Upper lobe of left lung (tissue), 6 donors: ENCODE measurements around the gene SELL. TPM values are rescaled to one million over a fixed set of nuclear protein-coding genes. Genes with fewer than 3 reads are reported as not detected.
A peak's percentile ranks its signal among the peaks of the same experiment; 100 is the strongest.

Experiments used
- ATAC-seq, 2 donors: fragments of 200-7000 bp; cut with Tn5 transposase; one replicate each; pipeline ENCODE4 v1.9.1; 2022; ENCODE audit warnings: mild to moderate bottlenecking in 2 of 2, moderate library complexity in 2 of 2; ENCODE audit not compliant: low FRiP score in 2 of 2
- DNase-seq, 2 donors: peaks; one replicate each; pipeline ENCODE4 v3.0.0-alpha.2; 2019 to 2020
- H3K27ac ChIP-seq, 4 donors: fragments of 200-600 bp; sonication (generic); one replicate each; pipeline ENCODE4 v1.5.1; 2016 to 2019
- H3K27me3 ChIP-seq, 4 donors: fragments of 200-600 bp; sonication (generic); one replicate each; pipeline ENCODE4 v1.5.1; 2017 to 2019
- H3K36me3 ChIP-seq, 4 donors: fragments of 200-600 bp; sonication (generic); one replicate each; pipeline ENCODE4 v1.5.1; 2016 to 2019
- H3K4me1 ChIP-seq, 4 donors: fragments of 200-600 bp; sonication (generic); one replicate each; pipeline ENCODE4 v1.5.1; 2018 to 2019
- H3K4me3 ChIP-seq, 4 donors: fragments of 200-600 bp; sonication (generic); one replicate each; pipeline ENCODE4 v1.5.1; 2017 to 2019; ENCODE audit warnings: mild to moderate bottlenecking in 2 of 4, moderate library complexity in 1 of 4
- H3K9me3 ChIP-seq, 4 donors: fragments of 200-600 bp; sonication (generic); one replicate each; pipeline ENCODE4 v1.5.1; 2018 to 2019
- CTCF ChIP-seq, 6 experiments: fragments of 450-650 bp in 4 of 6; fragments of 200-600 bp in 2 of 6; sonication (generic) in 2 of 6; IDR thresholded peaks; one replicate each; pipeline ENCODE4 v1.5.1; 2016 to 2019; ENCODE audit warnings: antibody characterized with exemption in 6 of 6
- EP300 ChIP-seq, 4 donors: sonication (generic); formaldehyde crosslinking; IDR thresholded peaks; one replicate each; pipeline ENCODE4 v1.5.1; 2017; ENCODE audit warnings: antibody characterized with exemption in 4 of 4, control low read depth in 2 of 4
- POLR2A ChIP-seq, 4 donors: fragments of 450-650 bp; IDR thresholded peaks; one replicate each; pipeline ENCODE4 v1.5.1; 2016 to 2017; ENCODE audit warnings: antibody characterized with exemption in 4 of 4, mild to moderate bottlenecking in 2 of 4
- POLR2AphosphoS5 ChIP-seq, 2 donors: sonication (generic); formaldehyde crosslinking; IDR thresholded peaks; one replicate each; pipeline ENCODE4 v1.5.1; 2017; ENCODE audit warnings: antibody characterized with exemption in 2 of 2
- WGBS, 2 donors: methylation state at CpG; one replicate each; pipeline ENCODE4 v1.1.5; 2017 to 2018; 5-methylcytosine and 5-hydroxymethylcytosine counted together
- total RNA-seq, 6 donors: library from RNA; depleted of rRNA in 4 of 6; stranded (reverse); fragments of >200 nt in 4 of 6; gene quantifications; one replicate each; pipeline versions ENCODE4 v1.1.0 to v1.2.1, GENCODE V29; 2016 to 2021
- donor health status: DM: no; HTN: no; CAD: no; lungs with moderate emphysema.
- donor health status: DM: no; HTN: yes; CAD: no; lungs with severe emphysema.

The SELL gene
- total RNA-seq, 6 donors from 2014 or later = 3.9 to 41.3 (median 14.5) TPM

GRCh38 chr1:169731446-169731845 is 20.0 kb upstream of the SELL start:
- ATAC-seq = no peak
- H3K27me3 ChIP-seq = no peaks in the 10 kb centered on the region
- 87% methylated on average over 4 of the region's 4 CpGs for WGBS, 2 donors
- H3K36me3 ChIP-seq = no peaks in the 10 kb centered on the region
- H3K4me3 ChIP-seq = no peak overlapping the region
- TF ChIP-seq POLR2A (IDR thresholded peaks at IDR 0.05) (no peak), CTCF (IDR thresholded peaks at IDR 0.05) (no peak), EP300 (IDR thresholded peaks at IDR 0.05) (no peak), POLR2AphosphoS5 (IDR thresholded peaks at IDR 0.05) (no peak)
- peaks cover 0 to 6% (median 0%) of the 10 kb centered on the region in 4 donors for H3K4me1 ChIP-seq
- no peak for DNase-seq
- no peaks in the 10 kb centered on the region for H3K9me3 ChIP-seq
- H3K27ac ChIP-seq = no peak overlapping the region

GRCh38 chr1:169729991-169730390 is 18.6 kb upstream of the SELL start:
- Histone ChIP-seq H3K36me3 (no peaks in the 10 kb centered on the region), H3K27ac (no peak overlapping the region), H3K27me3 (no peaks in the 10 kb centered on the region), H3K4me3 (no peak overlapping the region), H3K9me3 (no peaks in the 10 kb centered on the region), H3K4me1 (peaks cover 0 to 6% (median 0%) of the 10 kb centered on the region in 4 donors)
- ATAC-seq (no peak), DNase-seq (no peak)
- TF ChIP-seq POLR2AphosphoS5 (IDR thresholded peaks at IDR 0.05) = no peak
- TF ChIP-seq CTCF (IDR thresholded peaks at IDR 0.05) = no peak
- TF ChIP-seq POLR2A (IDR thresholded peaks at IDR 0.05) = no peak
- TF ChIP-seq EP300 (IDR thresholded peaks at IDR 0.05) = no peak

- peak in 1 of 2 donors; percentile 24 for DNase-seq
- H3K4me1 ChIP-seq = peaks cover 0 to 6% (median 0%) of the 10 kb centered on the region in 4 donors
These were observed 15.9 kb upstream of the SELL start for GRCh38 chr1:169727307-169727706.

GRCh38 chr1:169726851-169727250 is 15.4 kb upstream of the SELL start:
- TF ChIP-seq POLR2A (IDR thresholded peaks at IDR 0.05) (no peak), POLR2AphosphoS5 (IDR thresholded peaks at IDR 0.05) (no peak), CTCF (IDR thresholded peaks at IDR 0.05) (no peak), EP300 (IDR thresholded peaks at IDR 0.05) (no peak)
- no peak overlapping the region for H3K4me3 ChIP-seq
- no peaks in the 10 kb centered on the region for H3K9me3 ChIP-seq
- peaks cover 0 to 6% (median 0%) of the 10 kb centered on the region in 4 donors for H3K4me1 ChIP-seq
- no peak for DNase-seq
- ATAC-seq = no peak
- WGBS, 2 donors = 79% methylated on average over 3 of the region's 3 CpGs
- no peaks in the 10 kb centered on the region for H3K36me3 ChIP-seq
- H3K27me3 ChIP-seq = no peaks in the 10 kb centered on the region
- H3K27ac ChIP-seq = no peak overlapping the region

More at GRCh38 chr1:169727307-169727706, 15.9 kb upstream of the SELL start:
- no peak for TF ChIP-seq POLR2A (IDR thresholded peaks at IDR 0.05)
- TF ChIP-seq EP300 (IDR thresholded peaks at IDR 0.05) = no peak
- no peak for TF ChIP-seq POLR2AphosphoS5 (IDR thresholded peaks at IDR 0.05)
- no peak for TF ChIP-seq CTCF (IDR thresholded peaks at IDR 0.05)
- no peak overlapping the region for H3K27ac ChIP-seq
- no peak overlapping the region for H3K4me3 ChIP-seq
- no peaks in the 10 kb centered on the region for H3K36me3 ChIP-seq
- H3K27me3 ChIP-seq = no peaks in the 10 kb centered on the region
- no peak for ATAC-seq
- H3K9me3 ChIP-seq = no peaks in the 10 kb centered on the region
- 78 to 80% methylated on average over 6 of the region's 6 CpGs for WGBS, 2 donors

- no peak for ATAC-seq
- no peak for TF ChIP-seq EP300 (IDR thresholded peaks at IDR 0.05)
- no peak for TF ChIP-seq POLR2AphosphoS5 (IDR thresholded peaks at IDR 0.05)
- no peak for TF ChIP-seq POLR2A (IDR thresholded peaks at IDR 0.05)
- no peak for TF ChIP-seq CTCF (IDR thresholded peaks at IDR 0.05)
- WGBS, 2 donors = 48 to 66% methylated on average over 3 of the region's 3 CpGs
- Histone ChIP-seq H3K9me3 (no peaks in the 10 kb centered on the region), H3K36me3 (no peaks in the 10 kb centered on the region), H3K4me1 (peaks cover 0 to 6% (median 0%) of the 10 kb centered on the region in 4 donors), H3K27me3 (no peaks in the 10 kb centered on the region), H3K4me3 (no peak overlapping the region), H3K27ac (no peak overlapping the region)
- no peak for DNase-seq
These were observed 14.5 kb upstream of the SELL start for GRCh38 chr1:169725930-169726329.
